Stimulated activated naive CD4-positive, alpha-beta T cell (primary cell): Measurements from ENCODE around the gene FIP1L1.

Experiments used
- DNase-seq, 6 experiments: peaks; one replicate each; lab custom pipeline; 2025; lab: John Stamatoyannopoulos, UW

FIP1L1 gene

GRCh38 chr4:53501561-53501960, 124.1 kb downstream of the FIP1L1 start:
- no peak for DNase-seq

- DNase-seq, result no peak
Observed at GRCh38 chr4:53502094-53502493, 124.7 kb downstream of the FIP1L1 start.

GRCh38 chr4:53505947-53506346, 128.5 kb downstream of the FIP1L1 start:
- no peak for DNase-seq

- no peak for DNase-seq
Observed at GRCh38 chr4:53507058-53507457, 129.6 kb downstream of the FIP1L1 start.

DNA sequence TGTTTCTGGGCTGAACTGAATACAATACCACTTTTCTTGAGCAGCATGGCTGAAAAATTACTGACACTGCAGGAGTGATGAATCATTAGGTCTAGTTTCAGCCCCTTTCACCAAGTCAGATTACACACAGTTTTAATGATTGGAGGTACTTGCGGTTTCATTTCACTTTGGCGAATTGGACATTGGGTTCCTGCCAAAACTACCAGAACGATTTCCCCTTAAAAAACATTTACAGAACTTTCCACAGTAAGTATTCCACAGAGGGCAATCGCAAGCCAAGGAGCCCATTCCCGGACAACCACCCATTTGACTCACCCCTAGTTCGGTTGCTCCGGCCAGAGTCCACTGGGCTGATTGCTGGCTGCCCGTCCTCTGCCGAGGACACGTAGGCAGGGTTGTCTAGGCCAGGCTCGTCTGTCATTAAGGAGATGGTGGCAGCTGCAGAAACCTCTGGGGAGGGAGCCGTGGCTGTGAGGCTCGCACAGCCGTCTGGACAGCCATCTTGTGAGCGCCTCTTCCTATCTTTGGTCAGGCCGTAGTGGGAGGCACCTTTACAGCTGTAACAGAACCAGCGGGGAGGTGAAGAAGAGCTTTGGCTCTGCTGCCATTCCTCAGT, 130.3 kb downstream of the FIP1L1 start:
- DNase-seq, result no peak

DNA sequence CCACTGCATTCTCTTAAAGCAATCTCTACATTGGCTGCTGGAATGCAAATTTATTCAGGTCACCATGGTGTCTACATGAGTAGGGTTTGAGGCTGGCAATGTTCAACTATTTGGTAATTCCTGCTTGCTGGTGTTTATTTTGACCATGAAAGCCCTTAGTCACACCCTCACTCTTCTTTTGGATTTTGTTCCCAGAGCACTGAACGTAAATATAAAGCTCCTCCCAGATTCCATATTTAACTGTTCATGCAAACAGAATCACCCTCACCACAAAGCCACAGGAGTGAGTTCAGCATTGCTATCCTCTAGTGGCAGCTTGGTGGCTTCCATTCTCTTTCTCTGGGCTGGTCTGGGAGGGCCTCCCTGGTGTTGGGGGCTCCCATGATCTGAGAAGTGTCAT, 131.0 kb downstream of the FIP1L1 start:
- no peak for DNase-seq

DNA sequence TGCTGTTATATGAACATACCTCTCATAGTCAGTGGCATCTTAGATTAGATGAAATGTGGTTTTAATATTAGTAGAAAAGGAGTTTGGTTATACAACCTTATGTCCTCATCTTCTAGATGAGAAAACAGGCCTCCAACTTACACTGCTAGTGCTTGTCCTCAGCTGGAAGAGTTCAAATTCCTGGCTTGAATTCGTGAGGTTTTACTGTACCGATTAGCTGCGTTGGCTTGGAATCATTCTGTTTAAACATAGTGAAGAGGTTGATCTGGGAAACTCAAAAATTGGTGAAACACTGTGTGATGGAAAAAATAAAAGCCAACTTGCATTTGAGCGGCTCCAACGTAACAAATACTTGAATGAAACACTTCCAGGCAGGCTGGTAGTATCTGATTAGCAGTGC, 132.9 kb downstream of the FIP1L1 start:
- DNase-seq, result no peak
